WTC11 (cell line): ENCODE data around the gene GJC1.

Source experiments
- GABPB1 ChIP-seq: sonication (generic); formaldehyde crosslinking; IDR thresholded peaks from 2 replicates; pipeline ENCODE4 v1.8.1; 2023; ENCODE audit warnings: mild to moderate bottlenecking, missing genetic modification reagents
- KAT7 ChIP-seq: sonication (generic); formaldehyde crosslinking; IDR thresholded peaks from 2 replicates; pipeline ENCODE4 v1.8.1; 2023; ENCODE audit warnings: missing genetic modification reagents, mild to moderate bottlenecking, borderline replicate concordance
- MAX ChIP-seq: sonication (generic); formaldehyde crosslinking; IDR thresholded peaks from 2 replicates; pipeline ENCODE4 v1.8.0; 2022; ENCODE audit warnings: mild to moderate bottlenecking, missing genetic modification reagents
- NFYB ChIP-seq: sonication (generic); formaldehyde crosslinking; conservative IDR thresholded peaks from 2 replicates; pipeline ENCODE4 v1.8.0; 2022; ENCODE audit warnings: low read depth, missing genetic modification reagents
- TCF7 ChIP-seq: sonication (generic); formaldehyde crosslinking; IDR thresholded peaks from 2 replicates; pipeline ENCODE4 v1.8.0; 2022; ENCODE audit warnings: mild to moderate bottlenecking, low read depth, missing genetic modification reagents, moderate library complexity
- ZNF121 ChIP-seq: sonication (generic); formaldehyde crosslinking; IDR thresholded peaks from 2 replicates; pipeline ENCODE4 v1.8.0; 2023; ENCODE audit warnings: missing genetic modification reagents
- TF ChIP-seq, protein P1 (sequence below): fragments of 200-600 bp; IDR thresholded peaks from 2 replicates; pipeline ENCODE4 v1.8.0; 2022; ENCODE audit warnings: antibody characterized with exemption
- TF ChIP-seq, protein P2 (sequence below): sonication (generic); formaldehyde crosslinking; IDR thresholded peaks from 2 replicates; pipeline ENCODE4 v1.8.0; 2023; ENCODE audit warnings: mild to moderate bottlenecking, missing genetic modification reagents
- TF ChIP-seq, protein P3 (sequence below): sonication (generic); formaldehyde crosslinking; IDR thresholded peaks from 2 replicates; pipeline ENCODE4 v1.8.1; 2023; ENCODE audit warnings: mild to moderate bottlenecking, missing genetic modification reagents, moderate library complexity

GRCh38 chr17:44760474-44761308 lies 69.4 kb downstream of the GJC1 start:
- TF ChIP-seq, protein P1, sequence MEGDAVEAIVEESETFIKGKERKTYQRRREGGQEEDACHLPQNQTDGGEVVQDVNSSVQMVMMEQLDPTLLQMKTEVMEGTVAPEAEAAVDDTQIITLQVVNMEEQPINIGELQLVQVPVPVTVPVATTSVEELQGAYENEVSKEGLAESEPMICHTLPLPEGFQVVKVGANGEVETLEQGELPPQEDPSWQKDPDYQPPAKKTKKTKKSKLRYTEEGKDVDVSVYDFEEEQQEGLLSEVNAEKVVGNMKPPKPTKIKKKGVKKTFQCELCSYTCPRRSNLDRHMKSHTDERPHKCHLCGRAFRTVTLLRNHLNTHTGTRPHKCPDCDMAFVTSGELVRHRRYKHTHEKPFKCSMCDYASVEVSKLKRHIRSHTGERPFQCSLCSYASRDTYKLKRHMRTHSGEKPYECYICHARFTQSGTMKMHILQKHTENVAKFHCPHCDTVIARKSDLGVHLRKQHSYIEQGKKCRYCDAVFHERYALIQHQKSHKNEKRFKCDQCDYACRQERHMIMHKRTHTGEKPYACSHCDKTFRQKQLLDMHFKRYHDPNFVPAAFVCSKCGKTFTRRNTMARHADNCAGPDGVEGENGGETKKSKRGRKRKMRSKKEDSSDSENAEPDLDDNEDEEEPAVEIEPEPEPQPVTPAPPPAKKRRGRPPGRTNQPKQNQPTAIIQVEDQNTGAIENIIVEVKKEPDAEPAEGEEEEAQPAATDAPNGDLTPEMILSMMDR = no peak
- TF ChIP-seq MAX (CRISPR knock-in tag) (no peak), NFYB (CRISPR knock-in tag) (no peak), ZNF121 (CRISPR knock-in tag) (no peak), GABPB1 (CRISPR knock-in tag) (no peak), TCF7 (no peak), KAT7 (CRISPR knock-in tag) (no peak)
- TF ChIP-seq, protein P2, sequence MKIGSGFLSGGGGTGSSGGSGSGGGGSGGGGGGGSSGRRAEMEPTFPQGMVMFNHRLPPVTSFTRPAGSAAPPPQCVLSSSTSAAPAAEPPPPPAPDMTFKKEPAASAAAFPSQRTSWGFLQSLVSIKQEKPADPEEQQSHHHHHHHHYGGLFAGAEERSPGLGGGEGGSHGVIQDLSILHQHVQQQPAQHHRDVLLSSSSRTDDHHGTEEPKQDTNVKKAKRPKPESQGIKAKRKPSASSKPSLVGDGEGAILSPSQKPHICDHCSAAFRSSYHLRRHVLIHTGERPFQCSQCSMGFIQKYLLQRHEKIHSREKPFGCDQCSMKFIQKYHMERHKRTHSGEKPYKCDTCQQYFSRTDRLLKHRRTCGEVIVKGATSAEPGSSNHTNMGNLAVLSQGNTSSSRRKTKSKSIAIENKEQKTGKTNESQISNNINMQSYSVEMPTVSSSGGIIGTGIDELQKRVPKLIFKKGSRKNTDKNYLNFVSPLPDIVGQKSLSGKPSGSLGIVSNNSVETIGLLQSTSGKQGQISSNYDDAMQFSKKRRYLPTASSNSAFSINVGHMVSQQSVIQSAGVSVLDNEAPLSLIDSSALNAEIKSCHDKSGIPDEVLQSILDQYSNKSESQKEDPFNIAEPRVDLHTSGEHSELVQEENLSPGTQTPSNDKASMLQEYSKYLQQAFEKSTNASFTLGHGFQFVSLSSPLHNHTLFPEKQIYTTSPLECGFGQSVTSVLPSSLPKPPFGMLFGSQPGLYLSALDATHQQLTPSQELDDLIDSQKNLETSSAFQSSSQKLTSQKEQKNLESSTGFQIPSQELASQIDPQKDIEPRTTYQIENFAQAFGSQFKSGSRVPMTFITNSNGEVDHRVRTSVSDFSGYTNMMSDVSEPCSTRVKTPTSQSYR (CRISPR knock-in tag) = no peak
- TF ChIP-seq, protein P3, sequence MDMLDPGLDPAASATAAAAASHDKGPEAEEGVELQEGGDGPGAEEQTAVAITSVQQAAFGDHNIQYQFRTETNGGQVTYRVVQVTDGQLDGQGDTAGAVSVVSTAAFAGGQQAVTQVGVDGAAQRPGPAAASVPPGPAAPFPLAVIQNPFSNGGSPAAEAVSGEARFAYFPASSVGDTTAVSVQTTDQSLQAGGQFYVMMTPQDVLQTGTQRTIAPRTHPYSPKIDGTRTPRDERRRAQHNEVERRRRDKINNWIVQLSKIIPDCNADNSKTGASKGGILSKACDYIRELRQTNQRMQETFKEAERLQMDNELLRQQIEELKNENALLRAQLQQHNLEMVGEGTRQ (CRISPR knock-in tag) = no peak
